Right lobe of liver (tissue), 4 donors: ENCODE results near the gene CELF2.

ENCODE experiments used
- CTCF ChIP-seq, 4 donors: fragments of 200-600 bp in 3 of 4; fragments of 450-650 bp in 1 of 4; IDR thresholded peaks; one replicate each; pipeline versions ENCODE4 v1.5.1 to v1.8.0; 2016 to 2022; ENCODE audit warnings: antibody characterized with exemption in 4 of 4, mild to moderate bottlenecking in 2 of 4
- POLR2A ChIP-seq: fragments of 450-650 bp; IDR thresholded peaks from one replicate; pipeline ENCODE4 v1.6.1; 2017; ENCODE audit warnings: antibody characterized with exemption, mild to moderate bottlenecking
- donor health status: DM: no; HTN: no; CAD: no.
- donor health status: DM: no; HTN: no; CAD: no.
- donor health status: DM: no; HTN: yes; CAD: no.

- TF ChIP-seq CTCF (IDR thresholded peaks at IDR 0.05) = no peak
- no peak for TF ChIP-seq POLR2A
Measured at GRCh38 chr10:11153245-11153644, 135.6 kb downstream of the CELF2 start.
